Heart right ventricle (tissue), 16 donors: Measurements from ENCODE around the gene HNRNPM. TPM values are rescaled to one million over a fixed set of nuclear protein-coding genes. Genes with fewer than 3 reads are reported as not detected.

Source experiments
- ATAC-seq, 8 donors: fragments of 200-7000 bp; cut with Tn5 transposase; one replicate each; pipeline ENCODE4 v1.9.1; 2020; ENCODE audit warnings: mild to moderate bottlenecking in 8 of 8, moderate library complexity in 8 of 8, moderate number of reproducible peaks in 1 of 8
- DNase-seq, 2 donors: peaks; one replicate each; pipeline ENCODE4 v3.0.0-alpha.2; 2020
- H3K27ac ChIP-seq, 10 donors: fragments of 200-600 bp; sonication (generic) in 2 of 10; one replicate each; pipeline versions ENCODE4 v1.5.0 to v1.8.0; 2020 to 2022; ENCODE audit warnings: mild to moderate bottlenecking in 3 of 10
- H3K27me3 ChIP-seq, 7 donors: fragments of 200-600 bp; one replicate each; pipeline ENCODE4 v1.8.0; 2021 to 2022; ENCODE audit warnings: mild to moderate bottlenecking in 2 of 7
- H3K36me3 ChIP-seq, 9 donors: fragments of 200-600 bp; sonication (generic) in 1 of 9; one replicate each; pipeline versions ENCODE4 v1.5.0 to v1.8.0; 2020 to 2022; ENCODE audit warnings: mild to moderate bottlenecking in 2 of 9
- H3K4me1 ChIP-seq, 9 donors: fragments of 200-600 bp; sonication (generic) in 1 of 9; one replicate each; pipeline versions ENCODE4 v1.5.0 to v1.8.0; 2020 to 2022; ENCODE audit warnings: mild to moderate bottlenecking in 4 of 9
- H3K4me3 ChIP-seq, 10 donors: fragments of 200-600 bp; sonication (generic) in 2 of 10; one replicate each; pipeline versions ENCODE4 v1.5.0 to v1.8.0; 2020 to 2022; ENCODE audit warnings: mild to moderate bottlenecking in 7 of 10, moderate library complexity in 2 of 10
- H3K9me3 ChIP-seq, 11 donors: fragments of 200-600 bp in 10 of 11; sonication (generic) in 2 of 11; one replicate each; pipeline versions ENCODE4 v1.5.0 to v1.8.0; 2013 to 2022; ENCODE audit warnings: mild to moderate bottlenecking in 2 of 11, control low read depth in 1 of 11, moderate library complexity in 1 of 11
- CTCF ChIP-seq, 9 donors: fragments of 200-600 bp; sonication (generic) in 2 of 9; IDR thresholded peaks; one replicate each; pipeline versions ENCODE4 v1.5.0 to v1.8.0; 2021 to 2022; ENCODE audit warnings: antibody characterized with exemption in 9 of 9, mild to moderate bottlenecking in 5 of 9, moderate library complexity in 1 of 9
- WGBS, 2 donors: extraction: QIAGEN DNeasy Blood & Tissue Kit; methylation state at CpG; one replicate each; pipeline ENCODE4 v1.1.7; 2013; ENCODE audit warnings: inconsistent platforms in 1 of 2; 5-methylcytosine and 5-hydroxymethylcytosine counted together
- intact Hi-C, 10 donors: fragments of 100-400 bp; cut with DNase I; formaldehyde crosslinking; loops; one replicate each; pipeline versions ENCODE4 v1.11.1 to v1.14.2; 2022
- polyA plus RNA-seq, 2 donors: library from polyadenylated mRNA; stranded (reverse); fragments of 200-250 nt; gene quantifications; one replicate each; pipeline ENCODE4 v1.2.3, GENCODE V29; 2013
- total RNA-seq, 10 donors: library from RNA; stranded (reverse); fragmentation: NEBNext Ultra II Directional in 3 of 10; extraction: Animal tissue kit (Norgen Biotek cat#: 25700) in 3 of 10; gene quantifications; one replicate each; pipeline versions ENCODE4 v1.2.1 to v1.2.4, GENCODE V29; 2021 to 2023
- donor health status: Arrhythmogenic right ventricular cardiomyopathy.
- donor health status: ischemic (EF 13 %, LVEDD 7.1; RV severe dilation, severe dysfunction).
- donor health status: healthy with polysubstance abuse.
- donor health status: DM: no; HTN: yes; CAD: no.
- donor health status: DM: no; HTN: no; CAD: no.
- donor health status: ischemic (EF 25% LVEDD 6.9; RV normal size, moderate dysfunction).
- donor health status: ischemic (EF 25% LVEDD 5.7; RV mildly dilated, moderate dysfunction).
- donor health status: healthy.
- donor health status: DM: yes; HTN: yes; CAD: no.
- donor health status: Ischemic cardiomyopathy.
- donor health status: ischemic (EF 35%, LVEDD 5.7; RV mildly dilated, moderate dysfunction).
- donor health status: nonischemic (EF 11% LVEDD 7.7; RV severe dilation, severe dysfunction).
- donor health status: DM: yes; HTN: yes; CAD: no.
- donor health status: PGD.
- donor health status: ischemic (EF 29% LVEDD 5.4; RV normal size, mild dysfunction).
- donor health status: nonischemic (EF 23%, LVEDD 6.1; RV moderate dilation, normal function).

HNRNPM gene
- total and polyA plus RNA-seq, 12 donors, result 48.5 to 127 (median 93.9) TPM

- intact Hi-C loops, result loop anchor here in 1 of 10 donors (10.0 kb wide), 1 partner anchor 193 kb away; the partner anchor contains the start of genes NDUFA7 and RPS28
- WGBS, 2 donors, result 38 to 42% methylated on average over 10 of the region's 10 CpGs
- H3K27me3 ChIP-seq, result no peaks in the 10 kb centered on the region
- DNase-seq, result no peak
- ATAC-seq, result no peak
- TF ChIP-seq CTCF (IDR thresholded peaks at IDR 0.05), result no peak
- no peaks in the 10 kb centered on the region for H3K9me3 ChIP-seq
- H3K4me1 ChIP-seq, result peaks cover 7 to 58% (median 18%) of the 10 kb centered on the region in 9 donors
- H3K36me3 ChIP-seq, result peaks cover 0 to 22% (median 0%) of the 10 kb centered on the region in 9 donors
- peak overlapping the region in 7 of 10 donors; percentile 28 to 83 (median 49) for H3K27ac ChIP-seq
- H3K4me3 ChIP-seq, result no peak overlapping the region
Measured at GRCh38 chr19:8517551-8518442, 73.0 kb downstream of the HNRNPM start.

DNA sequence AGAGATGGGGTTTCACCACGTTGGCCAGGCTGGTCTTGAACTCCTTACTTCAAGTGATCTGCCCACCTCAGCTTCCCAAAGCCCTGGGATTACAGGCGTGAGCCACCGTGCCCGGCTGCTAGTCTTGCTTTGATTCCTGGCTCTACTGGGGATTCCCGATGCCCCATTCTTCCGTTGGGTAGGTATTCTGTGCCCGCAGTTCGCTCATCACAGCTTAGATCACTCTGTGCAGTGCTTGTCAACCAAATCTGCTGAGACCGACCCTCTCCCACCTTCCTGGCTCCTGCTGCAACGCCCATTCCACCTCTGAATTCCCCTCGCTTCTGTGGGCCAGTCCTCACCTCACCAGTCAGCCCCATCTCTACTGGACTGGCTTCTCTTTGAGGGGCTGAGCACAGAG is 73.8 kb downstream of the HNRNPM start:
- no peaks in the 10 kb centered on the region for H3K9me3 ChIP-seq
- DNase-seq (no peak), ATAC-seq (no peak)
- WGBS, 2 donors, result 86 to 90% methylated on average over 11 of the region's 11 CpGs
- peak overlapping the region in 1 of 10 donors; percentile 83 for H3K27ac ChIP-seq
- peaks cover 0 to 51% (median 10%) of the 10 kb centered on the region in 9 donors for H3K4me1 ChIP-seq
- H3K4me3 ChIP-seq, result no peak overlapping the region
- TF ChIP-seq CTCF (IDR thresholded peaks at IDR 0.05), result no peak
- H3K36me3 ChIP-seq, result peaks cover 0 to 29% (median 0%) of the 10 kb centered on the region in 9 donors
- intact Hi-C loops, result loop anchor here in 1 of 10 donors (10.0 kb wide), 1 partner anchor 194 kb away; the partner anchor contains the start of genes NDUFA7 and RPS28
- H3K27me3 ChIP-seq, result no peaks in the 10 kb centered on the region

DNA sequence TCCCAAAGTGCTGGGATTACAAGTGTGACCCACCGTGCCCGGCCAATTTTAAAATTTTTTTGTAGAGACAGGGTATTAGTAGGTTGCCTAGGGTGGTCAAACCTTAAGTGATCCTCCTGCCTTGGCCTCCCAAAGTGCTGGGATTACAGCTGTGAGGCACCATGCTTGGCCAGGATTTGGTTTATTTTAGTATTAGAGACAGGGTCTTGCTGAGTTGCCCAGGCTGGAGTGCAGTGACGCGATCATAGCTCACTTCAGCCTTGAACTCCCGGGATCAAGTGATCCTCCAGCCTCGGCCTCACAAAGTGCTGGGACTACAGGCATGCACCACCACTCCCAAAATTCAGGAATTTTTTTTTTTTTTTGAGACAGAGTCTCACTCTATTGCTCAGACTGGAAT is 74.6 kb downstream of the HNRNPM start:
- Histone ChIP-seq H3K9me3 (no peaks in the 10 kb centered on the region), H3K4me3 (no peak overlapping the region), H3K36me3 (peaks cover 0 to 38% (median 0%) of the 10 kb centered on the region in 9 donors), H3K27ac (no peak overlapping the region), H3K27me3 (no peaks in the 10 kb centered on the region), H3K4me1 (peaks cover 0 to 47% (median 9%) of the 10 kb centered on the region in 9 donors)
- intact Hi-C loops, result loop anchor here in 1 of 10 donors (10.0 kb wide), 1 partner anchor 195 kb away; the partner anchor contains the start of genes NDUFA7 and RPS28
- ATAC-seq (no peak), DNase-seq (no peak)
- 95 to 97% methylated on average over 6 of the region's 6 CpGs for WGBS, 2 donors
- no peak for TF ChIP-seq CTCF (IDR thresholded peaks at IDR 0.05)

GRCh38 chr19:8525401-8525684 is 80.6 kb downstream of the HNRNPM start:
- H3K36me3 ChIP-seq, result peaks cover 0 to 97% (median 0%) of the 10 kb centered on the region in 9 donors
- no peaks in the 10 kb centered on the region for H3K9me3 ChIP-seq
- ATAC-seq, result no peak
- DNase-seq, result no peak
- peaks cover 0 to 18% (median 6%) of the 10 kb centered on the region in 9 donors for H3K4me1 ChIP-seq
- H3K27ac ChIP-seq, result peak overlapping the region in 9 of 10 donors; percentile 69 to 94 (median 86)
- intact Hi-C loops, result loop anchor here in 2 of 10 donors (5.0 to 10.0 kb wide), 3 partner anchors 49 to 309 kb away; partner anchors contain the start of genes MYO1F (in 2 of the 2), MBD3L1 (in 1 of the 2) and ZNF558 (in 1 of the 2)
- no peaks in the 10 kb centered on the region for H3K27me3 ChIP-seq
- 0 to 13% methylated on average over 15 of the region's 15 CpGs for WGBS, 2 donors
- H3K4me3 ChIP-seq, result peak overlapping the region in 9 of 10 donors; percentile 34 to 95 (median 68)
- TF ChIP-seq CTCF (IDR thresholded peaks at IDR 0.05), result peak in 8 of 9 donors; percentile 18 to 50 (median 34)
